ENCODE results near the gene GIPC1. TPM values are rescaled to one million over a fixed set of nuclear protein-coding genes. Genes with fewer than 3 reads are reported as not detected.

GIPC1 gene
- total RNA-seq, 1 donor from 2014 or later: 41.8 TPM

GRCh38 chr19:14440049-14440448 is 55.9 kb downstream of the GIPC1 start:
- H3K36me3 ChIP-seq (ENCODE audit: control insufficient read depth in 3 of 3, insufficient read depth in 3 of 3, low read length in 3 of 3): peaks cover 26 to 31% (median 28%) of the 10 kb centered on the region in 3 donors
- peak overlapping the region; percentile 6 to 49 (median 27) for H3K4me3 ChIP-seq (ENCODE audit: low read length in 3 of 3)
- peaks cover 13 to 14% (median 14%) of the 10 kb centered on the region in 3 donors for H3K4me1 ChIP-seq (ENCODE audit: control insufficient read depth in 3 of 3, insufficient read depth in 3 of 3, low read length in 3 of 3)

GRCh38 chr19:14439014-14439413 is 56.9 kb downstream of the GIPC1 start:
- Histone ChIP-seq H3K36me3 (ENCODE audit: control insufficient read depth in 3 of 3, insufficient read depth in 3 of 3, low read length in 3 of 3) (peaks cover 19 to 24% (median 21%) of the 10 kb centered on the region in 3 donors), H3K4me3 (ENCODE audit: low read length in 3 of 3) (no peak overlapping the region), H3K9me3 (ENCODE audit: control insufficient read depth in 3 of 3, low read length in 3 of 3) (no peaks in the 10 kb centered on the region), H3K9ac (ENCODE audit: low read depth in 1 of 3, low read length in 3 of 3) (no peak overlapping the region), H3K27me3 (ENCODE audit: control insufficient read depth in 3 of 3, insufficient read depth in 3 of 3, low read length in 3 of 3) (no peaks in the 10 kb centered on the region), H3K4me1 (ENCODE audit: control insufficient read depth in 3 of 3, insufficient read depth in 3 of 3, low read length in 3 of 3) (peaks cover 23 to 25% (median 24%) of the 10 kb centered on the region in 3 donors), H3K27ac (ENCODE audit: low read depth, low read length) (no peak overlapping the region)

More at GRCh38 chr19:14440049-14440448, 55.9 kb downstream of the GIPC1 start:
- no peaks in the 10 kb centered on the region for H3K9me3 ChIP-seq (ENCODE audit: control insufficient read depth in 3 of 3, low read length in 3 of 3)
- H3K27me3 ChIP-seq (ENCODE audit: control insufficient read depth in 3 of 3, insufficient read depth in 3 of 3, low read length in 3 of 3): no peaks in the 10 kb centered on the region
- peak overlapping the region in 2 of 3 donors; percentile 32 to 45 for H3K9ac ChIP-seq (ENCODE audit: low read depth in 1 of 3, low read length in 3 of 3)
- peak overlapping the region; percentile 40 for H3K27ac ChIP-seq (ENCODE audit: low read depth, low read length)

GRCh38 chr19:14437578-14438140 is 58.3 kb downstream of the GIPC1 start:
- H3K4me3 ChIP-seq (ENCODE audit: low read length in 3 of 3): no peak overlapping the region
- H3K9me3 ChIP-seq (ENCODE audit: control insufficient read depth in 3 of 3, low read length in 3 of 3): no peaks in the 10 kb centered on the region
- H3K4me1 ChIP-seq (ENCODE audit: control insufficient read depth in 3 of 3, insufficient read depth in 3 of 3, low read length in 3 of 3): peaks cover 25 to 29% (median 28%) of the 10 kb centered on the region in 3 donors
- peaks cover 6 to 11% (median 8%) of the 10 kb centered on the region in 3 donors for H3K36me3 ChIP-seq (ENCODE audit: control insufficient read depth in 3 of 3, insufficient read depth in 3 of 3, low read length in 3 of 3)
- no peak overlapping the region for H3K27ac ChIP-seq (ENCODE audit: low read depth, low read length)
- no peak overlapping the region for H3K9ac ChIP-seq (ENCODE audit: low read depth in 1 of 3, low read length in 3 of 3)
- no peaks in the 10 kb centered on the region for H3K27me3 ChIP-seq (ENCODE audit: control insufficient read depth in 3 of 3, insufficient read depth in 3 of 3, low read length in 3 of 3)

GRCh38 chr19:14435320-14436050 is 60.4 kb downstream of the GIPC1 start:
- peak overlapping the region in 2 of 3 donors; percentile 51 to 86 for H3K9ac ChIP-seq (ENCODE audit: low read depth in 1 of 3, low read length in 3 of 3)
- peaks cover 0 to 9% (median 6%) of the 10 kb centered on the region in 3 donors for H3K27me3 ChIP-seq (ENCODE audit: control insufficient read depth in 3 of 3, insufficient read depth in 3 of 3, low read length in 3 of 3)
- H3K4me1 ChIP-seq (ENCODE audit: control insufficient read depth in 3 of 3, insufficient read depth in 3 of 3, low read length in 3 of 3): peaks cover 27 to 30% (median 29%) of the 10 kb centered on the region in 3 donors
- peak overlapping the region; percentile 45 for H3K27ac ChIP-seq (ENCODE audit: low read depth, low read length)
- peak overlapping the region; percentile 22 to 77 (median 43) for H3K4me3 ChIP-seq (ENCODE audit: low read length in 3 of 3)
- no peaks in the 10 kb centered on the region for H3K9me3 ChIP-seq (ENCODE audit: control insufficient read depth in 3 of 3, low read length in 3 of 3)
- H3K36me3 ChIP-seq (ENCODE audit: control insufficient read depth in 3 of 3, insufficient read depth in 3 of 3, low read length in 3 of 3): peaks cover 0 to 2% (median 0%) of the 10 kb centered on the region in 3 donors

- Histone ChIP-seq H3K27me3 (ENCODE audit: control insufficient read depth in 3 of 3, insufficient read depth in 3 of 3, low read length in 3 of 3) (peaks cover 0 to 9% (median 6%) of the 10 kb centered on the region in 3 donors), H3K9me3 (ENCODE audit: control insufficient read depth in 3 of 3, low read length in 3 of 3) (no peaks in the 10 kb centered on the region), H3K36me3 (ENCODE audit: control insufficient read depth in 3 of 3, insufficient read depth in 3 of 3, low read length in 3 of 3) (peaks cover 0 to 2% (median 0%) of the 10 kb centered on the region in 3 donors), H3K4me3 (ENCODE audit: low read length in 3 of 3) (peak overlapping the region; percentile 70 to 77 (median 75)), H3K9ac (ENCODE audit: low read depth in 1 of 3, low read length in 3 of 3) (peak overlapping the region; percentile 51 to 86 (median 75)), H3K4me1 (ENCODE audit: control insufficient read depth in 3 of 3, insufficient read depth in 3 of 3, low read length in 3 of 3) (peaks cover 26 to 30% (median 27%) of the 10 kb centered on the region in 3 donors), H3K27ac (ENCODE audit: low read depth, low read length) (peak overlapping the region; percentile 45)
Measured at GRCh38 chr19:14434543-14435319, 61.2 kb downstream of the GIPC1 start.

- Histone ChIP-seq H3K9me3 (ENCODE audit: control insufficient read depth in 3 of 3, low read length in 3 of 3) (no peaks in the 10 kb centered on the region), H3K27me3 (ENCODE audit: control insufficient read depth in 3 of 3, insufficient read depth in 3 of 3, low read length in 3 of 3) (peaks cover 0 to 9% (median 6%) of the 10 kb centered on the region in 3 donors), H3K36me3 (ENCODE audit: control insufficient read depth in 3 of 3, insufficient read depth in 3 of 3, low read length in 3 of 3) (peaks cover 0 to 2% (median 0%) of the 10 kb centered on the region in 3 donors), H3K9ac (ENCODE audit: low read depth in 1 of 3, low read length in 3 of 3) (peak overlapping the region; percentile 75 to 86 (median 83)), H3K4me3 (ENCODE audit: low read length in 3 of 3) (peak overlapping the region; percentile 70 to 77 (median 75)), H3K4me1 (ENCODE audit: control insufficient read depth in 3 of 3, insufficient read depth in 3 of 3, low read length in 3 of 3) (peaks cover 20 to 22% (median 21%) of the 10 kb centered on the region in 3 donors), H3K27ac (ENCODE audit: low read depth, low read length) (peak overlapping the region; percentile 45)
Measured at GRCh38 chr19:14433554-14434501, 62.1 kb downstream of the GIPC1 start.

GRCh38 chr19:14432791-14433553 is 63.0 kb downstream of the GIPC1 start, which contains the start of gene PKN1:
TSS of gene PKN1 (plus strand) at chr19:14433306. CDS start at chr19:14433522, 216 bp downstream.
- H3K4me1 ChIP-seq (ENCODE audit: control insufficient read depth in 3 of 3, insufficient read depth in 3 of 3, low read length in 3 of 3): peaks cover 20 to 22% (median 21%) of the 10 kb centered on the region in 3 donors
- peaks cover 0 to 9% (median 6%) of the 10 kb centered on the region in 3 donors for H3K27me3 ChIP-seq (ENCODE audit: control insufficient read depth in 3 of 3, insufficient read depth in 3 of 3, low read length in 3 of 3)
- H3K4me3 ChIP-seq (ENCODE audit: low read length in 3 of 3): peak within 1 kb of the TSS; percentile 70 to 77 (median 75)
- H3K36me3 ChIP-seq (ENCODE audit: control insufficient read depth in 3 of 3, insufficient read depth in 3 of 3, low read length in 3 of 3): peaks cover 0 to 2% (median 0%) of the 10 kb centered on the region in 3 donors
- no peaks in the 10 kb centered on the region for H3K9me3 ChIP-seq (ENCODE audit: control insufficient read depth in 3 of 3, low read length in 3 of 3)
- peak within 1 kb of the TSS; percentile 75 to 86 (median 83) for H3K9ac ChIP-seq (ENCODE audit: low read depth in 1 of 3, low read length in 3 of 3)
- peak within 1 kb of the TSS; percentile 45 for H3K27ac ChIP-seq (ENCODE audit: low read depth, low read length)

- H3K27ac ChIP-seq (ENCODE audit: low read depth, low read length): no peak overlapping the region
- H3K36me3 ChIP-seq (ENCODE audit: control insufficient read depth in 3 of 3, insufficient read depth in 3 of 3, low read length in 3 of 3): no peaks in the 10 kb centered on the region
- no peak overlapping the region for H3K4me3 ChIP-seq (ENCODE audit: low read length in 3 of 3)
- H3K9me3 ChIP-seq (ENCODE audit: control insufficient read depth in 3 of 3, low read length in 3 of 3): no peaks in the 10 kb centered on the region
- H3K9ac ChIP-seq (ENCODE audit: low read depth in 1 of 3, low read length in 3 of 3): no peak overlapping the region
- peaks cover 0 to 9% (median 6%) of the 10 kb centered on the region in 3 donors for H3K27me3 ChIP-seq (ENCODE audit: control insufficient read depth in 3 of 3, insufficient read depth in 3 of 3, low read length in 3 of 3)
- H3K4me1 ChIP-seq (ENCODE audit: control insufficient read depth in 3 of 3, insufficient read depth in 3 of 3, low read length in 3 of 3): peaks cover 18 to 22% (median 20%) of the 10 kb centered on the region in 3 donors
Measured at GRCh38 chr19:14430712-14431111, 65.2 kb downstream of the GIPC1 start.
